PC-9 (cell line): ENCODE measurements around the gene CHMP1B. TPM values are rescaled to one million over a fixed set of nuclear protein-coding genes. Genes with fewer than 3 reads are reported as not detected.

Experiments used
- BruUV-seq: library from RNA; stranded (reverse); fragments of 400-500 nt; replicated peaks from 2 replicates; lab custom pipeline; 2021; lab: Mats Ljungman, UMichigan
- CTCF ChIA-PET: fragments of 300-600 bp; sonication (Branson Sonifier 250); formaldehyde crosslinking; loops from one replicate; lab custom pipeline; 2022; ENCODE audit warnings: antibody characterized with exemption; lab: Charles Lee
- POLR2A ChIA-PET: fragments of 300-600 bp; sonication (Branson Sonifier 250); formaldehyde crosslinking; loops from one replicate; lab custom pipeline; 2022; ENCODE audit warnings: antibody characterized with exemption; ENCODE audit not compliant: unreplicated experiment; lab: Charles Lee
- DNase-seq, 2 experiments: peaks; one replicate each; pipeline versions ENCODE4 v3.0.0 to v3.0.0-alpha.2; 2015 to 2022; ENCODE audit warnings: mixed read lengths in 1 of 2
- H2AFZ ChIP-seq: fragments of 200-600 bp; sonication (generic); 2 replicates; pipeline ENCODE4 v1.8.1; 2017; ENCODE audit warnings: antibody characterized with exemption
- H3F3A ChIP-seq: fragments of 200-600 bp; sonication (generic); 2 replicates; pipeline ENCODE4 v1.8.1; 2017; ENCODE audit warnings: antibody characterized with exemption, mild to moderate bottlenecking, low read depth; ENCODE audit not compliant: insufficient read depth
- H3K27ac ChIP-seq: fragments of 200-600 bp; sonication (generic); 2 replicates; pipeline ENCODE4 v1.6.1; 2016; ENCODE audit warnings: mixed run types
- H3K27me3 ChIP-seq: fragments of 200-600 bp; sonication (generic); 2 replicates; pipeline ENCODE4 v1.6.1; 2016; ENCODE audit warnings: low read depth, mixed run types; ENCODE audit not compliant: insufficient read depth
- H3K36me3 ChIP-seq: fragments of 200-600 bp; sonication (generic); 2 replicates; pipeline ENCODE4 v1.6.1; 2016; ENCODE audit warnings: low read depth, mixed run types
- H3K4me1 ChIP-seq: fragments of 200-600 bp; sonication (generic); replicated peaks from 2 replicates; pipeline ENCODE4 v1.6.1; 2016; ENCODE audit warnings: mixed run types; ENCODE audit not compliant: insufficient read depth
- H3K4me2 ChIP-seq: fragments of 200-600 bp; sonication (generic); 2 replicates; pipeline ENCODE4 v1.6.1; 2017; ENCODE audit warnings: mixed run types
- H3K4me3 ChIP-seq: fragments of 200-600 bp; sonication (generic); 2 replicates; pipeline ENCODE4 v1.6.1; 2016; ENCODE audit warnings: mixed run types
- H3K79me2 ChIP-seq: fragments of 200-600 bp; sonication (generic); 2 replicates; pipeline ENCODE4 v1.6.1; 2017; ENCODE audit warnings: low read depth, mixed run types
- H3K9me2 ChIP-seq: fragments of 200-600 bp; sonication (generic); 2 replicates; pipeline ENCODE4 v1.8.1; 2017; ENCODE audit warnings: mild to moderate bottlenecking; ENCODE audit not compliant: insufficient read depth
- H3K9me3 ChIP-seq: fragments of 200-600 bp; sonication (generic); 2 replicates; pipeline ENCODE4 v1.8.1; 2016; ENCODE audit warnings: low read depth; ENCODE audit not compliant: insufficient read depth
- H4K20me1 ChIP-seq: fragments of 200-600 bp; sonication (generic); 2 replicates; pipeline ENCODE4 v1.8.1; 2017; ENCODE audit not compliant: insufficient read depth
- CTCF ChIP-seq: fragments of 200-600 bp; sonication (generic); conservative IDR thresholded peaks from 2 replicates; pipeline ENCODE4 v1.6.1; 2017; ENCODE audit warnings: mixed run types, antibody characterized with exemption, mild to moderate bottlenecking, moderate library complexity
- EZH2 ChIP-seq: fragments of 200-600 bp; sonication (generic); IDR thresholded peaks from 2 replicates; pipeline ENCODE4 v1.8.0; 2017; ENCODE audit warnings: antibody characterized with exemption, low read depth
- intact Hi-C: fragments of 100-400 bp; cut with micrococcal nuclease; formaldehyde crosslinking; loops from one replicate; pipeline ENCODE4 v1.10.0; 2022; ENCODE audit not compliant: unreplicated experiment
- total RNA-seq: library from RNA; stranded (reverse); gene quantifications from 2 replicates; pipeline ENCODE4 v1.2.3, GENCODE V29; 2021

Gene CHMP1B
- total RNA-seq, 1 experiment from 2014 or later, result 68.0 TPM

- intact Hi-C loops, result loop anchor here (10.0 kb wide), 2 partner anchors 95 to 185 kb away; partner anchors contain the start of gene MPPE1
- DNase-seq, result no peak
- H3K27ac ChIP-seq, result no peak overlapping the region
- BruUV-seq, result no TSS peak
- no peak overlapping the region for H2AFZ ChIP-seq
- no peak overlapping the region for H3K4me3 ChIP-seq
- peaks cover 27% of the 10 kb centered on the region for H3K4me1 ChIP-seq
- H4K20me1 ChIP-seq, result no peaks in the 10 kb centered on the region
- CTCF ChIA-PET, result no interaction called here
- no peaks in the 10 kb centered on the region for H3K79me2 ChIP-seq
- peaks cover 19% of the 10 kb centered on the region; the same call in 1 of the 2 replicates for H3F3A ChIP-seq
- no peaks in the 10 kb centered on the region for H3K9me2 ChIP-seq
- no peaks in the 10 kb centered on the region for H3K36me3 ChIP-seq
- H3K4me2 ChIP-seq, result no peak overlapping the region
- POLR2A ChIA-PET, result no interaction called here
- no peak for TF ChIP-seq CTCF
- no peak for TF ChIP-seq EZH2
- no peaks in the 10 kb centered on the region for H3K27me3 ChIP-seq
- 0 out of 2 replicates have a peak, but pooled peaks cover 6% of the 10 kb centered on the region for H3K9me3 ChIP-seq
Observed at GRCh38 chr18:11809895-11810294, 41.3 kb upstream of the CHMP1B start.

- Histone ChIP-seq H3K36me3 (no peaks in the 10 kb centered on the region), H3K79me2 (no peaks in the 10 kb centered on the region), H3K9me3 (0 out of 2 replicates have a peak, but pooled peaks cover 6% of the 10 kb centered on the region), H3F3A (peaks cover 19% of the 10 kb centered on the region; the same call in 1 of the 2 replicates), H3K9me2 (no peaks in the 10 kb centered on the region), H2AFZ (no peak overlapping the region), H4K20me1 (no peaks in the 10 kb centered on the region), H3K4me2 (no peak overlapping the region), H3K27me3 (no peaks in the 10 kb centered on the region), H3K4me1 (peaks cover 27% of the 10 kb centered on the region), H3K4me3 (no peak overlapping the region), H3K27ac (no peak overlapping the region)
- TF ChIP-seq CTCF, result no peak
- no peak for TF ChIP-seq EZH2
- ChIA-PET CTCF (no interaction called here), POLR2A (no interaction called here)
- no peak for DNase-seq
- no TSS peak for BruUV-seq
- intact Hi-C loops, result no loop called here
Observed at GRCh38 chr18:11810379-11810778, 40.8 kb upstream of the CHMP1B start.

- Histone ChIP-seq H3K4me3 (no peak overlapping the region), H3K36me3 (no peaks in the 10 kb centered on the region), H2AFZ (no peak overlapping the region), H3K27ac (no peak overlapping the region), H3K79me2 (no peaks in the 10 kb centered on the region), H3F3A (peaks cover 18% of the 10 kb centered on the region; the same call in 1 of the 2 replicates), H3K4me2 (no peak overlapping the region), H3K9me2 (no peaks in the 10 kb centered on the region), H3K27me3 (no peaks in the 10 kb centered on the region), H3K4me1 (peaks cover 25% of the 10 kb centered on the region), H3K9me3 (0 out of 2 replicates have a peak, but pooled peaks cover 6% of the 10 kb centered on the region), H4K20me1 (no peaks in the 10 kb centered on the region)
- intact Hi-C loops, result no loop called here
- TF ChIP-seq EZH2, result no peak
- no peak for TF ChIP-seq CTCF
- no peak for DNase-seq
- CTCF ChIA-PET, result no interaction called here
- BruUV-seq, result no TSS peak
- POLR2A ChIA-PET, result no interaction called here
Observed at GRCh38 chr18:11811009-11811408, 40.2 kb upstream of the CHMP1B start.
